ENCODE results near the gene NACAD.

GRCh38 chr7:45065031-45065995, 23.5 kb downstream of the NACAD start:
- TF ChIP-seq, protein P1, sequence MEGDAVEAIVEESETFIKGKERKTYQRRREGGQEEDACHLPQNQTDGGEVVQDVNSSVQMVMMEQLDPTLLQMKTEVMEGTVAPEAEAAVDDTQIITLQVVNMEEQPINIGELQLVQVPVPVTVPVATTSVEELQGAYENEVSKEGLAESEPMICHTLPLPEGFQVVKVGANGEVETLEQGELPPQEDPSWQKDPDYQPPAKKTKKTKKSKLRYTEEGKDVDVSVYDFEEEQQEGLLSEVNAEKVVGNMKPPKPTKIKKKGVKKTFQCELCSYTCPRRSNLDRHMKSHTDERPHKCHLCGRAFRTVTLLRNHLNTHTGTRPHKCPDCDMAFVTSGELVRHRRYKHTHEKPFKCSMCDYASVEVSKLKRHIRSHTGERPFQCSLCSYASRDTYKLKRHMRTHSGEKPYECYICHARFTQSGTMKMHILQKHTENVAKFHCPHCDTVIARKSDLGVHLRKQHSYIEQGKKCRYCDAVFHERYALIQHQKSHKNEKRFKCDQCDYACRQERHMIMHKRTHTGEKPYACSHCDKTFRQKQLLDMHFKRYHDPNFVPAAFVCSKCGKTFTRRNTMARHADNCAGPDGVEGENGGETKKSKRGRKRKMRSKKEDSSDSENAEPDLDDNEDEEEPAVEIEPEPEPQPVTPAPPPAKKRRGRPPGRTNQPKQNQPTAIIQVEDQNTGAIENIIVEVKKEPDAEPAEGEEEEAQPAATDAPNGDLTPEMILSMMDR (conservative IDR thresholded peaks at IDR 0.05; ENCODE audit: low read depth, low read length), result no peak
- TF ChIP-seq POLR2A (IDR thresholded peaks at IDR 0.05; ENCODE audit: low read depth, low read length), result no peak
- TF ChIP-seq NFE2L2 (IDR thresholded peaks at IDR 0.05; ENCODE audit: low read depth, low read length), result no peak
- TF ChIP-seq CEBPB (IDR thresholded peaks at IDR 0.05; ENCODE audit: low read depth, low read length), result no peak
- TF ChIP-seq SMC3 (IDR thresholded peaks at IDR 0.05; ENCODE audit: low read depth, low read length), result no peak
- no peak for TF ChIP-seq MAZ (IDR thresholded peaks at IDR 0.05; ENCODE audit: borderline replicate concordance, low read depth, low read length)
- TF ChIP-seq MXI1 (IDR thresholded peaks at IDR 0.05; ENCODE audit: borderline replicate concordance, low read depth, low read length), result no peak
- TF ChIP-seq USF2 (IDR thresholded peaks at IDR 0.05; ENCODE audit: low read depth, low read length), result no peak
- TF ChIP-seq RFX5 (IDR thresholded peaks at IDR 0.05; ENCODE audit: low read depth, low read length), result no peak
- TF ChIP-seq RCOR1 (IDR thresholded peaks at IDR 0.05; ENCODE audit: insufficient replicate concordance, low read length), result no peak
- TF ChIP-seq RAD21 (IDR thresholded peaks at IDR 0.05; ENCODE audit: low read length), result no peak
- no peak for TF ChIP-seq ELK1 (IDR thresholded peaks at IDR 0.05; ENCODE audit: borderline replicate concordance, low read depth, low read length)
